HG03045 (cell line): ENCODE measurements around the gene ADRA2B.
"Not testable (repeated sequence)": the region's sequence is repeated elsewhere in the genome, so short reads cannot be mapped to it uniquely, and the experiment has no call there.

Source experiments
- ATAC-seq: cut with Tn5 transposase; IDR thresholded peaks from one replicate; pipeline ENCODE4 v1.9.1; 2021; ENCODE audit warnings: mild to moderate bottlenecking, moderate library complexity; ENCODE audit not compliant: unreplicated experiment

The ADRA2B gene

DNA sequence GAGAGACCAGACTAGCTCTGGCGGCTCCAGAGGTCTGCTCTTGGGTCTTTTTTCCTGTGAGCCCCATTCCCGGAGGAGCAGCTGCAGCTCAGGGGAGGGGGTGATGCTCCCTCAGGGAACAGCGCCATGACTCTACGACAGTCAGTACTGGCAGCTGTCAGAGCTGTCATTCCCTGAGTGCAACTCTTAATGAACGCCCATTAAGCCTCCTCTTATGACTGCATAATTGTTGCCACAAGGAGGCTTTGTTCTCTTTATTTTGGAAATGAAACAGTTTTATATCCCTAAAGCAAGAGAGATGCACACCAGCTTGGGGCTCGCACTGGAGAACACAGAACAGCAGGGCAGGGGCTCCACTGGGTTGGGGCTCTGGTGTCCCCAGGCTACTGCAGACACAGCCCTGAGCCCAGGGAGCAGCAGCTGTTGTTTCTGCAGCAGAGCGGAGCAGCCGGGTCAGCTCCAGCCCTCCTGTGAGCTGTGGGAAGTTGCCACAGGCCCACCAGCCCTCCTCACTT is 44.3 kb downstream of the ADRA2B start:
- ATAC-seq, result not testable (repeated sequence)

DNA sequence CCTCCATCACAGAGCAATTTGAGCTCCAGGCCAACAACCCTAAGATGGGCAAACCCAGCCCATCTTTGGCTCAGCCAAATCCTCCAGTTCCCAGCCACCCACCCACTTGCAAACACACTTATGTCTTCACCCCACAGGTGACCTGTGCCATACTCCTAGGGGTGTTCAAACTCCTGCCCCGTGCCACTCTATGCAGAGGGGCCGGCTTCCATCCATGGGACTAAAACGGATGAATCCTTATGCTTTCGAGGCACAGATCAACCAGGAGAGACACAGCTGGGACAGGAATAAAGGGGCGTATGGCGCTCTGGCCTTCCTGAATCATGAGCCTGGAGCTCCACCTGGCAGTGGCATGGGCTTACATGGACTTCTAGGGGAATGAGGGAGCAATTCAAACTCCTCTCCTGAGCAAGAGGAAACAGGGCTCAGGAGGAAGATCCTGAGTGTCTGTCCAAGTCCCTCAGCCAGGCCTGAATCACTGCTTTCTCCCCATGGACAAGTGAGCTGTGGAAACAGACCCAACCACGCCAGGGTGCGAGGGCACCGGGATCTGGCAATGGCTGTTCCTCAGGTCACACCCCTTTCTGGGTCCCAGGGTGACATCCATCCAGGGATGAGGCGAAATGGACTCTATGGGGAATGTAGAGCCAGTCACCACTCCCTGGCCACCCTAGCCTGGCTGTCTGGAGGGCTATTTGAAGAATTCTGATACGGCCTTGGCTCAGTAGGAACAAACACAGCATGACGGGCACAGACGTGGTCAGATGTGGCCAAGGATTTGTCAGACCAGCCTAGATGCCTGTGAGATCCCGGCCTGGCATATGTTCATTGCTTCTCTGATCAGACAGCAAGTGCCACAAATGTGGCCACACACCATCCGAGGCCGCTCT is 45.0 kb downstream of the ADRA2B start:
- not testable (repeated sequence) for ATAC-seq

DNA sequence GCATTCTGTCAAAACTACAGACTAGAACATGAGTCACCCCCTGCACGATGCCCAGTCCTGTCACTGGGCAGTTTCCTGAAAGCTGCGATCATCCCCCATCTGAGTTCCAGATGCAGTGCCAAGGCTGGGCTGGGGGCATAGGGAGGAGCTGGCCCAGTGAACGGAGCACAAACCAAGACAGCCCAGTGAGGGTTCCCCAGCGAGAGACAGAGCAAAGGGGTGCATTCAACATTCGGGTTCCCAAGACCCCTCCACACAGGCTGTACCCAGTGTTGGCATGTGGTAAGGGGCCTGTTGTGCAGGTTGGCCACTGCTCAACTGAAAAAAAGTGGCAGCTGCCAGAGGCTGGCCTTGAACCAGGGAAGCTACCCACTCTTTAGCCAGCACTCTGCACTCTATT is 46.0 kb downstream of the ADRA2B start:
- not testable (repeated sequence) for ATAC-seq

DNA sequence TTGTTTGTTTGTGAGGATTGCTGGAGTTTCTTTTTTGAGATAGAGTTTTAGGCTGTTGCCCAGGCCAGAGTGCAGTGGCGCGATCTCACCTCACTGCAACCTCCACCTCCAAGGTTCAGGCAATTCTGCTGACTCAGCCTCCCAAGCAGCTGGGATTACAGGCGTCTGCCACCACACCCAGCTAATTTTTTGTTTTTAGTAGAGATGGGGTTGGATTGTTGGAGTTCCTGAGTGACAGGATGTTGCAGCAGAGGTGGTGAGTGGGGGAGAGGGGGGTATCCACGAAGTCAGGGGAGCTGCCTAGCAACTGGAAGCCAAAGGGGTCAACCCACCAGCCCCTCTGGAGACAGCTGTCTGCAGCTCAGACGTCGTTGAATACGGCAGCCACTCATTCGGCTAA is 46.5 kb downstream of the ADRA2B start:
- not testable (repeated sequence) for ATAC-seq

DNA sequence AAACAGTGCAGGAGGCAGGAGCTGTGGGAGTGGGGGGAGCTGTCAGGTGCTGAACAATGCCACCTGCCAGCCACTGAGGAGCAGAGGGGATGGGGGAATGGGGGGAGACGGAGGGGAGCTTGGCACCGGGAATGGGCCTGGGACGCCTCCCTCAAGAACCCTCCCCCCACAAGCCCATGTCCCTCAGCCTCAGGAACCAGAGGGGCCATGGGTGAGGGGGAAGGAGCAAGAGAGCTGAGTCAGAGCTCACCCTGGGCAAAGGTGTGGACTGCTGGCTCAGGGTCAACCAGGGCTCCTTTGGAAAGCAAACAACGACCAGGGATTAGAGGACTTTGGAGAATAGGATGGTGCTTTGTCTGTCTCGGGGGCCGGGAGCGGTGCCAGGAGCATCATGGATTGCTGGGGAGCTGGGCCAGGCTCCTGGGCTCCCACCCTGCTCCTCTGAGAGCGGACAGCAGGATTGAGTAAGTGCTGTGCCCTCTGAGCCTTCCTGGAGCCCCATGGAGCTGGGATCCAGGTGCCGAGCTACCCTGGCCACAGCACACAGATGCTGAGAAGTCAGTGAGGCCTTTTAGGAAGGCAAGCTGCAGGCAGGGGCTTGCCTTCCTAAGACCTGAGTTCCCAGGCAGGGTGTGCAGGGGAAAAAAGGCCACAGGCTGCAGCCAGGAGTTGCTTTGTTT is 48.3 kb downstream of the ADRA2B start:
- ATAC-seq, result not testable (repeated sequence)

DNA sequence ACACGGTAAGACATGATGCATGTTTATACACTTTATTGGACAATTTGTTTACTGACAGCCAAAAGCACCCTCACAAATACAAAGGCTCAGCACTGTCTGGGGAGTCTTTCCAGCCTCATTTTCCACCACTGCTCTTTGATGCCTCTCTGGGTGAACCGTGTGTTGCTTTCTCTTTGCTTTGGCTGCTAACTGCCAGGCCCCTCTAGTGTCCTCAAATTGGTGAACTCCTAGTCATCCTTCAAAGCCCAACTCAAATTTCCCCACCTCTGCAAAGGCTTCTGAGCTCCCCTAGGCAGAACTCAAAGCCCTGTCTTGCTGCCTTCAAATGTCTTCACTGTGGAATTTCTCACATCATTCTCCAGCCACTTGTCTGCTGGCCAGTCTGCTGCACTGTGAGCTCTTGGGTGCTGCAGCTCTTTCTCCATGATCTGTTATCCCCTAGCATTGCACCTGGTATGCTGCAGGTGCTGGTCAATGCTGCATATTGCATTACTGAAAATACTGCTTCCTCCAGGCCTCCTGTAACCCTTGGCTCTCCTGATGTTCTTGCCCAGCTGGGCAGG is 49.2 kb downstream of the ADRA2B start:
- not testable (repeated sequence) for ATAC-seq

DNA sequence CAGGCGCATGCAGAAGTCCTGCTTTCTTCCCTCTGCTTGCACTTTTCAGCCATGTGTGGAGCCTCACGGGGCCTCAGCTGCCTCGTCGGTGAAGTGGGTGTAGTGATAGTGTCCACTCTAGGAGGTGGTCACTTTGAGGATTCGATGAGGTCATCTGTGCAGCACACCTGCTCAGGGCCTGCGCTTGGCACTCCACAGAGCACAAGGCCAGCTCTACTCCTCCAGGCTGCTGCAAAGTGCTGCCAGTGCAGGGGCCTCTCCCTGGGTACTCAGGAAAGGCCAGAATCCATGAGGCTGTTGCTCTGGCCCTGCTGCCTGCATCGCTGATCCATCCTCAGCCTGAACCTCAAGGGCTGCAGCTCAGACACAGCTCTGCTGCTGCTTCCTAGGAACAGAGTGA is 49.9 kb downstream of the ADRA2B start:
- not testable (repeated sequence) for ATAC-seq

DNA sequence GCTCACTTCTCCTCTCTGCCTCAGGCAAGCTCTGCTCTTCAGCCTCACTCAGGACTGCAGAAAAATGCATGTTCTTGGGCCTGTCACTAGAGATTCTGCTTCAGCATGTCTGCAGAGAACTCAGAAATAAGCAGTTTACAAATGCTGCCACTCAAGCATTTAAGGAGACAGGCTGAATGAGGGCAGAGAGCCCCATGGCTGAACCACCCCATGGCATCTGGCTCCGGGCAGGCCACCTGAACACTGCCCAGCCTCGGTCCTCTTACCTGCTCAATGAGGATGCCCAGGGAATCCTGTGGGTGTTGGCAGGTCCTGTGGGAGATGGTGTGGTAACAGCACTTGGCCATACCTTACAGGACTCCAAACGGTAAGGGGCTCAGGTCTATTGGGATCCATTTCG is 50.4 kb downstream of the ADRA2B start:
- ATAC-seq, result not testable (repeated sequence)

DNA sequence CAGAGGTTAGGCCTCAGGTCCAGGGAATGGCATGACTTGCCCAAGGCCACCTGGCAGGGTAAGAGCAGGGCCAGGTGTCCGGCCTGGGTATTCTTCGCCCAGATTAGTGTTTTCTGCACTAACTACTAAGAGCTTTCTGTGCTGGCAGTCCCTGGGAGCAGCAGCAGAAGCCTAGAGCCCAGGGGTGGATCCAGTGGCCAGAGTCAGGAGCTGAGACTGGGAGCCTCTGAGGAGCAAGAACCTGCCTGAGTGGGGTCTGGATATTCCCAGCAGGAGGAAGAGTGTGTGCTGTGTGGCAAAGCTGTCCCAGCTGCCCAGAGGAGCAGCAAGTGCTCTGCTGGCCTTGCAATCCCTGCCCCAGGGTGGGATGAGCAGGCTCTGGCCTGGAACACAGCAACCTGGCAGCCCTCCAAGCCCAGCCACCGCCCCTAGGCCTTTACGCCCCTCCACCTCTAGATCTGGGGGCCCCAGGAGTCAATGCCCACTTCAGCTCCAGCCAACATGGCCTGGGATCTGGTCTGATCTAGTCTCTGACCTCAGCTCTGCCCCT is 50.9 kb downstream of the ADRA2B start:
- ATAC-seq, result no peak

DNA sequence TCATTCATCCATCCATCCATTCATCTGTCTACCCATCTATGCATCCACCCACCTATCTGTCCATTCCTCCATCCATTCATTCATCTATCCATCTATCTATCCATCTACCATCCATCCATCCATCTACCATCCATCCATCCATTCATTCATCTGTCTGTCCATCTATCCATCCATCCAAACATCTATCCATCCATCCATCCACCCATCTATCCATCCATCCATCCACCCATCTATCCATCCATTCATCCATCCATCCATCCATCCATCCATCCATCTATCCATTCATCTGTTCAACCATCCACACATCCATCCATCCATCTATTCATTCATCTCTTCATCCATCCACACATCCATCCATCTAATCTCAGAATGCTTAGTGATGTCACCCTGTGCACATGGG is 51.6 kb downstream of the ADRA2B start:
- not testable (repeated sequence) for ATAC-seq

DNA sequence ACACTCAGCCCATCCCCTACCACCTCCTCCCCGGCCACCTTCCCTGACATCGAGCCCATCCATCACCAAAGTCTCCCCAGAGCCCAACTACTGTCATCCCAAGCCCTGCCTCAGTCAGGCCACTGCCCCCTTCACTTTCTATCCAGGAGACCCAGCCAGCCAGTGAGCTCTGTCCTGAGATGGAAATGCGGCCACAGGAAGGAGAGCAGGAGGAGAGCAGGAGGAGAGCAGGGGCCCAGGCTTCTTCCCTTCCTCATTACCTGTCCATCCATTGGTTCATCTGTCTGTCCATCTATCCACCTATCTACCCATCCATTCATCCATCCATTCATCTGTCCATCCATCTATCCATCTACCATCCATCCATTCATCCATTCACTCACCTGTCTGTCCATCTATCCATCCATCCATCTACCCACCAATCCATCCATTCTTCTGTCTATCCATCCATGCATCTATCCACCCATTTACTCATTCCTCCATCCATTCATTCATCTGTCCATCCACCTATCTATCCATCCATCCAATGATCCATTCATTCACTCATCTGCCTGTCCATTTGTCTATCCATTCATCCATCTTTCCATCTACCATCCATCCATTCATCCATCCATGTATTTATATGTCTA is 52.2 kb downstream of the ADRA2B start:
- not testable (repeated sequence) for ATAC-seq

DNA sequence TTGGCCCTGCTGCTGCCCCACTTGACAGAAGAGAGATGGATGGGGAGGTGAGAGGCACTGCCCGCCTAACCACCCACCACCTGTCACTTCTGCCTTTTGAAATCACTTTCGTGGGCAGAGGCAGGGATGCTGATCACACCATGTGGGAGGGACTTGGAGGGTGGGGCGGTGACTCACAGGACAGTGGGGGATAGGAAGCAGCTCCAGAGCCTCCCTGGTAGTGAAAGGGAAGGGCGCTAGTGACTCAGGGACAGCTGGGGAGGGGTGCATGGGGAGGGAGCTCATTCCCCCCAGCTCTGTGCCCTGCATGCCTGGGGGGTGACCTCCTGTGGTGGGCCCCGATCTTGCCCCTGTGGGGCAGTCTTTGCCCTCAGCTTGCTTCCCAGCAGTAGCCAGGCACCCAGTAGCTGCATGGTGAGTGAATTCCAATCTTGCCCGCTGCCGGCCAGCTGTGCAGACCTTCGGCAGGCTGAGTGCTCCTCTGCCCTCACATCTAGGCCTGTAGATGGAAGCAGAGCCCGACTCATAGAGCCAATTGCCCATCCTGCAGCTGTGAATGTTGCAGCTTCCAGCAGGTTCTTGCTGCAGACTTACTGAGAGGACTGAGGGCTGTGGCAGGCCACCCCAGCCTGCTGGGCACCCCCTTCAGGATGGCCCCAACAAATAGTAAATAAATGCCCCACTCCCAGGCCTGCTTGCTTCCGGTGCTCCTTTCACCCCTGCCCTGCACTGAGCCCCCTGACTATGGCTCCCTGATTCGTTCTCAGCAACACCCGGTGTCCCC is 53.1 kb downstream of the ADRA2B start:
- not testable (repeated sequence) for ATAC-seq
